K562 (cell line): Measurements from ENCODE around the gene KMT2D. TPM values are rescaled to one million over a fixed set of nuclear protein-coding genes. Genes with fewer than 3 reads are reported as not detected.
A peak's percentile ranks its signal among the peaks of the same experiment; 100 is the strongest.

Experiments used
- ARID3A ChIP-seq: IDR thresholded peaks from 2 replicates; pipeline ENCODE4 v1.6.1; 2012; ENCODE audit warnings: low read depth, low read length, improper control_type of control experiment, borderline replicate concordance
- ARNT ChIP-seq, 2 experiments: fragments of 450-650 bp; IDR thresholded peaks; 2 replicates each; pipeline ENCODE4 v1.6.1; 2016; ENCODE audit warnings: mild to moderate bottlenecking in 1 of 2
- ATF6 ChIP-seq: sonication (generic); formaldehyde crosslinking; IDR thresholded peaks from 2 replicates; pipeline ENCODE4 v1.4.0; 2020; ENCODE audit warnings: mild to moderate bottlenecking, missing genetic modification reagents
- BMI1 ChIP-seq: fragments of 150-350 bp; IDR thresholded peaks from 2 replicates; pipeline ENCODE4 v1.6.1; 2014; ENCODE audit warnings: low read length
- CHCHD3 ChIP-seq: fragments of 250-450 bp; sonication (Bioruptor Pico); IDR thresholded peaks from 2 replicates; pipeline ENCODE4 v2.1.2; 2022; ENCODE audit warnings: mild to moderate bottlenecking
- E4F1 ChIP-seq: fragments of 250-450 bp; sonication (Bioruptor Pico); IDR thresholded peaks from 2 replicates; pipeline ENCODE4 v1.5.0; 2021; ENCODE audit warnings: mild to moderate bottlenecking, borderline replicate concordance
- ETS1 ChIP-seq: conservative IDR thresholded peaks from 2 replicates; pipeline ENCODE4 v1.6.1; 2011; ENCODE audit warnings: low read depth, mild to moderate bottlenecking, low read length; ENCODE audit not compliant: control insufficient read depth
- ETV5 ChIP-seq: sonication (generic); formaldehyde crosslinking; IDR thresholded peaks from 2 replicates; pipeline ENCODE4 v1.4.0; 2020; ENCODE audit warnings: low read depth, mild to moderate bottlenecking, missing genetic modification reagents
- NELFE ChIP-seq: IDR thresholded peaks from 2 replicates; pipeline ENCODE4 v1.6.1; 2011; ENCODE audit warnings: mild to moderate bottlenecking; ENCODE audit not compliant: insufficient read depth, insufficient read length
- NFE2 ChIP-seq: IDR thresholded peaks from 2 replicates; pipeline ENCODE4 v1.6.1; 2014; ENCODE audit warnings: antibody characterized with exemption, low read depth
- POLR2A ChIP-seq: fragments of 450-650 bp; conservative IDR thresholded peaks from 2 replicates; pipeline ENCODE4 v1.6.1; 2016
- SP1 ChIP-seq: sonication (generic); formaldehyde crosslinking; IDR thresholded peaks from 2 replicates; pipeline ENCODE4 v1.8.1; 2022; ENCODE audit warnings: mild to moderate bottlenecking, missing genetic modification reagents
- STAT5A ChIP-seq: IDR thresholded peaks from 2 replicates; pipeline ENCODE4 v1.6.1; 2012; ENCODE audit warnings: low read length, inconsistent platforms, borderline replicate concordance
- THRB ChIP-seq: fragments of 450-650 bp; formaldehyde crosslinking; conservative IDR thresholded peaks from 2 replicates; pipeline ENCODE4 v1.4.0; 2022; ENCODE audit warnings: mild to moderate bottlenecking, missing genetic modification characterization
- ZBTB2 ChIP-seq: fragments of 450-650 bp; IDR thresholded peaks from 2 replicates; pipeline ENCODE4 v1.6.1; 2016; ENCODE audit warnings: antibody characterized with exemption
- ZNF175 ChIP-seq: fragments of 200-800 bp; sonication (Bioruptor generic); IDR thresholded peaks from 2 replicates; pipeline ENCODE4 v1.6.1; 2016; ENCODE audit warnings: low read depth, mild to moderate bottlenecking, missing genetic modification characterization, missing compliant biosample characterization
- polyA plus RNA-seq, 8 experiments: library from polyadenylated mRNA; depleted of rRNA in 4 of 8; stranded (reverse) in 5 of 8; unstranded in 3 of 8; fragments of >200 nt; fragmentation: Nextera tagmentation in 2 of 8; fragmentation: Illumina TruSeq in 1 of 8; extraction: Ambion mirVana in 2 of 8; extraction: Trizol in 1 of 8; gene quantifications; 2 replicates each; pipeline versions ENCODE4 v1.2.1 to v1.2.3, GENCODE V29; 2011 to 2014; ENCODE audit warnings: inconsistent platforms in 1 of 8, missing spikeins in 1 of 8
- total RNA-seq, 7 experiments: library from RNA; depleted of rRNA in 6 of 7; stranded (reverse); fragments of >200 nt in 6 of 7; fragmentation: Illumina TruSeq in 2 of 7; extraction: Trizol in 2 of 7; gene quantifications; 2 replicates each; pipeline versions ENCODE4 v1.2.1 to v1.2.3, GENCODE V29; 2011 to 2021; ENCODE audit warnings: low replicate concordance in 1 of 7

The KMT2D gene
- total and polyA plus RNA-seq, 9 of the 15 experiments (the other 6 are each of a cell fraction or from before 2014, with no cell fraction given) = 0.22 to 93.7 (median 13.7) TPM

- TF ChIP-seq E4F1 (CRISPR knock-in tag) (no peak), STAT5A (peak; percentile 57; the same call in 1 of the 2 replicates), CHCHD3 (0 out of 2 replicates have a peak, but pooled peaks have one; percentile 44), POLR2A (peak; percentile 88), ATF6 (CRISPR knock-in tag) (0 out of 2 replicates have a peak, but pooled peaks have one; percentile 76), NELFE (no peak), SP1 (CRISPR knock-in tag) (peak; percentile 95), ETV5 (CRISPR knock-in tag) (peak; percentile 79), ZNF175 (CRISPR knock-in tag) (0 out of 2 replicates have a peak, but pooled peaks have one; percentile 52), ETS1 (peak; percentile 93), NFE2 (peak; percentile 98), ZBTB2 (peak; percentile 81; the same call in 1 of the 2 replicates), BMI1 (no peak), ARNT (IDR thresholded peaks at IDR 0.05) (peak; percentile 65 to 93; a peak in 2 of 4 replicates), THRB (CRISPR knock-in tag) (0 out of 2 replicates have a peak, but pooled peaks have one; percentile 18), ARID3A (0 out of 2 replicates have a peak, but pooled peaks have one; percentile 40)
Measured at GRCh38 chr12:49060237-49061156, at the start of gene KMT2D (continued).
